ENCODE results near the gene NMRK1. TPM values are rescaled to one million over a fixed set of nuclear protein-coding genes. Genes with fewer than 3 reads are reported as not detected.
A peak's percentile ranks its signal among the peaks of the same experiment; 100 is the strongest.

Gene NMRK1
- total and polyA plus RNA-seq, 2 of the 13 experiments (the other 11 are each of a cell fraction or from before 2014, with no cell fraction given): 9.1 to 12.9 TPM

GRCh38 chr9:75087824-75088645 is at the start of gene NMRK1, which contains the start of gene OSTF1 (continued):
- TF ChIP-seq ATF6 (CRISPR knock-in tag; conservative IDR thresholded peaks at IDR 0.05): no peak
- TF ChIP-seq JDP2 (CRISPR knock-in tag; IDR thresholded peaks at IDR 0.05; ENCODE audit: borderline replicate concordance): no peak
- no peak for TF ChIP-seq IKZF1 (IDR thresholded peaks at IDR 0.05)
- TF ChIP-seq CTCF (CRISPR knock-in tag; IDR thresholded peaks at IDR 0.05): peak; percentile 39
- TF ChIP-seq SP140L (CRISPR knock-in tag; IDR thresholded peaks at IDR 0.05; ENCODE audit: borderline replicate concordance): no peak
- TF ChIP-seq ZBTB10 (CRISPR knock-in tag; IDR thresholded peaks at IDR 0.05; ENCODE audit: borderline replicate concordance): peak; percentile 30; the same call in 1 of the 2 replicates
- TF ChIP-seq ZNF737 (CRISPR knock-in tag; IDR thresholded peaks at IDR 0.05; ENCODE audit: borderline replicate concordance): 0 out of 2 replicates have a peak, but pooled peaks have one; percentile 47
- peak; percentile 42 for TF ChIP-seq PTBP1 (IDR thresholded peaks at IDR 0.05; ENCODE audit: low read depth, low read length, poor library complexity, severe bottlenecking)
- TF ChIP-seq NR3C1 (CRISPR knock-in tag; IDR thresholded peaks at IDR 0.05): no peak
- no peak for TF ChIP-seq HNRNPL (IDR thresholded peaks at IDR 0.05; ENCODE audit: low read depth, low read length)
- peak; percentile 21 for TF ChIP-seq ZBTB7B (CRISPR knock-in tag; IDR thresholded peaks at IDR 0.05)
- peak; percentile 27; the same call in 1 of the 2 replicates for TF ChIP-seq ZNF563 (CRISPR knock-in tag; IDR thresholded peaks at IDR 0.05)
- TF ChIP-seq KDM5B (CRISPR knock-in tag; IDR thresholded peaks at IDR 0.05; ENCODE audit: borderline replicate concordance): peak; percentile 70; the same call in 1 of the 2 replicates
- no peak for TF ChIP-seq NAIF1 (CRISPR knock-in tag; IDR thresholded peaks at IDR 0.05; ENCODE audit: borderline replicate concordance)
- TF ChIP-seq GFI1 (CRISPR knock-in tag; IDR thresholded peaks at IDR 0.05; ENCODE audit: borderline replicate concordance): no peak
- no peak for TF ChIP-seq STAG1 (CRISPR knock-in tag; IDR thresholded peaks at IDR 0.05)
- no peak for TF ChIP-seq ZNF496 (CRISPR knock-in tag; IDR thresholded peaks at IDR 0.05; ENCODE audit: insufficient replicate concordance)
- TF ChIP-seq ZNF329 (CRISPR knock-in tag; IDR thresholded peaks at IDR 0.05; ENCODE audit: low read depth): no peak

Measured in HepG2 (cell line).